ENCODE data around the gene FRA10AC1. TPM values are rescaled to one million over a fixed set of nuclear protein-coding genes. Genes with fewer than 3 reads are reported as not detected.

The FRA10AC1 gene
- total RNA-seq, 4 donors from 2014 or later: 6.0 to 25.2 (median 12.7) TPM

GRCh38 chr10:93672022-93672678 is 30.2 kb downstream of the FRA10AC1 start:
- ATAC-seq (ENCODE audit: low FRiP score) (no peak), DNase-seq (ENCODE audit: low spot score) (no peak)
- no peak for TF ChIP-seq CTCF (IDR thresholded peaks at IDR 0.05)

GRCh38 chr10:93671042-93671441 is 31.4 kb downstream of the FRA10AC1 start:
- DNase-seq (ENCODE audit: low spot score): no peak
- no peak for ATAC-seq (ENCODE audit: low FRiP score)
- no peak for TF ChIP-seq CTCF (IDR thresholded peaks at IDR 0.05)

- no peak for TF ChIP-seq CTCF (IDR thresholded peaks at IDR 0.05)
- ATAC-seq (ENCODE audit: low FRiP score) (no peak), DNase-seq (ENCODE audit: low spot score) (no peak)
Observed at GRCh38 chr10:93670372-93670771, 32.0 kb downstream of the FRA10AC1 start.

- DNase-seq (ENCODE audit: low spot score) (no peak), ATAC-seq (ENCODE audit: low FRiP score) (no peak)
- no peak for TF ChIP-seq CTCF (IDR thresholded peaks at IDR 0.05)
Observed at GRCh38 chr10:93667795-93668194, 34.6 kb downstream of the FRA10AC1 start.

- DNase-seq (ENCODE audit: low spot score) (no peak), ATAC-seq (ENCODE audit: low FRiP score) (no peak)
- TF ChIP-seq CTCF (IDR thresholded peaks at IDR 0.05): no peak
Observed at GRCh38 chr10:93666030-93666429, 36.4 kb downstream of the FRA10AC1 start.

GRCh38 chr10:93657757-93658156 is 44.6 kb downstream of the FRA10AC1 start:
- no peak for ATAC-seq (ENCODE audit: low FRiP score)
- no peak for TF ChIP-seq CTCF (IDR thresholded peaks at IDR 0.05)
- no peak for DNase-seq (ENCODE audit: low spot score)

GRCh38 chr10:93656155-93656554 is 46.2 kb downstream of the FRA10AC1 start:
- TF ChIP-seq CTCF (IDR thresholded peaks at IDR 0.05): no peak
- ATAC-seq (ENCODE audit: low FRiP score): no peak
- DNase-seq (ENCODE audit: low spot score): no peak

Measured in omental fat pad (tissue), 4 donors.